Measurements from ENCODE around the gene PLA2G5.

Gene PLA2G5

DNA sequence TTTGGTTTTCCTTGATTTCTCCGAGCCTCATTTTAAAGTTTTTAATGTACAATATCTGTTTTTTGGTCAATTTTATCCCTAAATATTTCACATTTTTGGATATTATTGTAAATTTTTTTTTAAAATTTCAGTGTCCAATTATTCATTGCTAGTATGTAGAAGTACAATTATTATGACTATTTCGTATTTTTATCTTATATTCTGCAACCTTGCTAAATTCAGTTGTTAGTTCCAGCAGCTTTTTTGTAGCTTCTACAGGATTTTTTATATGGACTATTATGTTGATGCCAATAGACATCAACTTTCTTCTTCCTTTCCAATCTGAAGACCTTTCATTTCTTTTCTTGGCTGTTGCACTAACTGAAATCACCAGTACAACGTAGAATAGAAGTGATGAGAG, 65.0 kb downstream of the PLA2G5 start:
- no peaks in the 10 kb centered on the region for H3K9me3 ChIP-seq
- DNase-seq = no peak
- H3K4me3 ChIP-seq (ENCODE audit: low read depth, low read length) = no peak overlapping the region
- TF ChIP-seq, protein P1, sequence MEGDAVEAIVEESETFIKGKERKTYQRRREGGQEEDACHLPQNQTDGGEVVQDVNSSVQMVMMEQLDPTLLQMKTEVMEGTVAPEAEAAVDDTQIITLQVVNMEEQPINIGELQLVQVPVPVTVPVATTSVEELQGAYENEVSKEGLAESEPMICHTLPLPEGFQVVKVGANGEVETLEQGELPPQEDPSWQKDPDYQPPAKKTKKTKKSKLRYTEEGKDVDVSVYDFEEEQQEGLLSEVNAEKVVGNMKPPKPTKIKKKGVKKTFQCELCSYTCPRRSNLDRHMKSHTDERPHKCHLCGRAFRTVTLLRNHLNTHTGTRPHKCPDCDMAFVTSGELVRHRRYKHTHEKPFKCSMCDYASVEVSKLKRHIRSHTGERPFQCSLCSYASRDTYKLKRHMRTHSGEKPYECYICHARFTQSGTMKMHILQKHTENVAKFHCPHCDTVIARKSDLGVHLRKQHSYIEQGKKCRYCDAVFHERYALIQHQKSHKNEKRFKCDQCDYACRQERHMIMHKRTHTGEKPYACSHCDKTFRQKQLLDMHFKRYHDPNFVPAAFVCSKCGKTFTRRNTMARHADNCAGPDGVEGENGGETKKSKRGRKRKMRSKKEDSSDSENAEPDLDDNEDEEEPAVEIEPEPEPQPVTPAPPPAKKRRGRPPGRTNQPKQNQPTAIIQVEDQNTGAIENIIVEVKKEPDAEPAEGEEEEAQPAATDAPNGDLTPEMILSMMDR (IDR thresholded peaks at IDR 0.05; ENCODE audit: low read depth, low read length) = no peak
- H3K27me3 ChIP-seq = no peaks in the 10 kb centered on the region
- H3K4me1 ChIP-seq = no peaks in the 10 kb centered on the region
- no peaks in the 10 kb centered on the region for H3K36me3 ChIP-seq

DNA sequence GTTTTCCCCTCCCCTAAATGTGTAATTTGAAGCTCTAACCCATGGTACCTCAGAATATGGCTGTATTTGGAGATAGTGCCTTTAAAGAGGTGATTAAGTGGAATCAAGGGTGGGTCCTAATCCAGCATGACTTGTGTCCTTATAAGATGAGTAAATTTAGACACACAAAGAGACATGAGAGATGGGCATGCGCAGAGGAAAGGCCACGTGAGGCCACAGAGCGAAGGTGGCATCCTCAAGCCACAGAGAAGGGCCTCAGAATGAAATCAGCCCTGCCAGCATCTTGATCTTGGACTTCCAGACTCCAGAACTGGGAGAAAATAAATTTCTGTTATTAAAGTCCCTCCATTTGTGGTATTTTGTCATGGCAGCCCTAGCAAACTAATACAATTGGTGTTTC, 66.3 kb downstream of the PLA2G5 start:
- Histone ChIP-seq H3K4me3 (ENCODE audit: low read depth, low read length) (no peak overlapping the region), H3K9me3 (no peaks in the 10 kb centered on the region), H3K36me3 (no peaks in the 10 kb centered on the region), H3K4me1 (no peaks in the 10 kb centered on the region), H3K27me3 (no peaks in the 10 kb centered on the region)
- TF ChIP-seq, protein P1 (IDR thresholded peaks at IDR 0.05; ENCODE audit: low read depth, low read length) = no peak
- DNase-seq = no peak

- H3K36me3 ChIP-seq = no peaks in the 10 kb centered on the region
- H3K4me3 ChIP-seq (ENCODE audit: low read depth, low read length) = no peak overlapping the region
- H3K4me1 ChIP-seq = no peaks in the 10 kb centered on the region
- DNase-seq = no peak
- H3K9me3 ChIP-seq = no peaks in the 10 kb centered on the region
- TF ChIP-seq, protein P1 (IDR thresholded peaks at IDR 0.05; ENCODE audit: low read depth, low read length) = no peak
- no peaks in the 10 kb centered on the region for H3K27me3 ChIP-seq
These were observed 67.1 kb downstream of the PLA2G5 start for GRCh38 chr1:20137055-20137454.

DNA sequence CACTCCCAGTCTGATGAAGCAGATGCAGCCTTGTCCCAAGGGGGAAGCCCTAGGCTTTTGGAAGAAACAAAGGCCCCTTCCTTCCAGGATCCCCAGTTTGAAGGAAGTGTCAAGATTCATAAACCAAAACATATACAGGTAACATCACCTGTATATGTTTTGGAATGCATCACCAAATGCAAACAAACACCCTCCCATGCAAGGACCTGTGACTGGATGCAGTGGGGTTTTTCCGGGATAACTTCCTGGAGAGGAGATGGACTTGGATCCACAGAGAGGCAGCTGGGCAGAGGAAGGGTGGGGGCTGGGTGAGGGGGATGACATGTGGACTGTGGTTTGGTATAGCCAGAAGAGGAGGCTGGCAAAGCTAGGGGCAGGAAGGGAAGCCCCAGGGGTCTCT, 67.6 kb downstream of the PLA2G5 start:
- no peak for DNase-seq
- Histone ChIP-seq H3K9me3 (no peaks in the 10 kb centered on the region), H3K27me3 (no peaks in the 10 kb centered on the region), H3K36me3 (no peaks in the 10 kb centered on the region), H3K4me3 (ENCODE audit: low read depth, low read length) (no peak overlapping the region), H3K4me1 (no peaks in the 10 kb centered on the region)
- TF ChIP-seq, protein P1 (IDR thresholded peaks at IDR 0.05; ENCODE audit: low read depth, low read length) = no peak

DNA sequence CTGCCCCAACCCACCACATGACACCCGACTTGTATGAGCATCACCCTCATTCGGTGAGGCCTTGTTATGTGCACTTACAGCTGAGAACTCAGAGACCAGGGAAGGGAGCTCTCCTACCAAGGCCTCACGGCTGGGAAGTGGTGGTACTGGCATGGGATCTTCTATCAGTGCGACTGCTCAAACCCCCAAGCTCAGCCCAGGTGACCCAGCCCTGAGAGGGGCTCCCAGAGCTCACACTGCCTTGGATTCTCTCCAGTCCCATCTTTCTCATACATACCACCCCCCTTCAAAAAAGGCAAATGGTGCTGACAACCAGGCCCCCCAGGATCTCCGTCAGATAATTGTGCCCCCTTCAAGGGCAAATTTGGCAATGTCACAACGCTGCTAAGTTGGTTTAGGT, 68.4 kb downstream of the PLA2G5 start:
- no peak overlapping the region for H3K4me3 ChIP-seq (ENCODE audit: low read depth, low read length)
- no peaks in the 10 kb centered on the region for H3K36me3 ChIP-seq
- H3K4me1 ChIP-seq = no peaks in the 10 kb centered on the region
- H3K27me3 ChIP-seq = no peaks in the 10 kb centered on the region
- TF ChIP-seq, protein P1 (IDR thresholded peaks at IDR 0.05; ENCODE audit: low read depth, low read length) = no peak
- no peak for DNase-seq
- no peaks in the 10 kb centered on the region for H3K9me3 ChIP-seq

DNA sequence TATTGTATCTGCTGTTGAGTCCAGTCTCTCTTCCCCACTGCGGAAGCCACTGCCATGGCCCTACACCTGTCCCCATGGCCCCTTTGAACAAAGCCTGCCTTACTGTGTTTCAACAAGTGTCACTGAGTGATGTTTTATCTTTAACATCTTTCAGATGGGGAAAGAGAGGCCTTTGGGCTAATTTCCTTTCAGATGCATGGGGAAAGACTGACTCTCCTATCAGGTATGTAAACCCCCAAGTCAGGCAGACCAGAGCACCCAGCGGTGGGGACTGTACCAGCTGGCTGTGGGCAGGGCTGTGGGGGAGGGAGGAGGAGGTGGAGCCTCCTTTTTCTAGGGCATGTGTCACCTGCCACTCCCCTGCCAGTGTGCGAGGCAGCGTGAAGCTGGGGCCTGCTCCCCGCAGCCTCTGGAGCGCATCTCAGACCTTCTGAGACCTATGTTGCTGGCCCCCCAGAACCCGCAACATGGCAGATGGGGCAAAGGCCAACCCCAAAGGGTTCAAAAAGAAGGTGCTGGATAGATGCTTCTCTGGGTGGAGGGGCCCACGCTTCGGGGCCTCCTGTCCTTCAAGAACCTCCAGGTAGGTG, 69.1 kb downstream of the PLA2G5 start, which contains the start of gene PLA2G2F:
PLA2G2F (plus strand) TSS at position 363 of the 590 bp plus-strand sequence; CDS start at position 468, 105 bp downstream.
- TF ChIP-seq, protein P1 (IDR thresholded peaks at IDR 0.05; ENCODE audit: low read depth, low read length) = no peak
- Histone ChIP-seq H3K27me3 (no peaks in the 10 kb centered on the region), H3K4me3 (ENCODE audit: low read depth, low read length) (no peak within 1 kb of the TSS)

More for the DNA sequence above, 69.1 kb downstream of the PLA2G5 start, which contains the start of gene PLA2G2F:
- no peaks in the 10 kb centered on the region for H3K9me3 ChIP-seq
- no peaks in the 10 kb centered on the region for H3K36me3 ChIP-seq
- H3K4me1 ChIP-seq = no peaks in the 10 kb centered on the region
- no peak for DNase-seq
